HepG2 (cell line): Measurements from ENCODE around the gene ZNF254. TPM values are rescaled to one million over a fixed set of nuclear protein-coding genes. Genes with fewer than 3 reads are reported as not detected.

Experiments
- ARNTL ChIP-seq: sonication (generic); formaldehyde crosslinking; IDR thresholded peaks from 2 replicates; pipeline ENCODE4 v1.4.0; 2020; ENCODE audit warnings: mild to moderate bottlenecking, missing genetic modification reagents
- BHLHE40 ChIP-seq: IDR thresholded peaks from 2 replicates; pipeline ENCODE4 v1.6.1; 2011; ENCODE audit warnings: low read length, improper control_type of control experiment
- CREBL2 ChIP-seq: sonication (generic); formaldehyde crosslinking; IDR thresholded peaks from 2 replicates; pipeline ENCODE4 v1.8.1; 2023; ENCODE audit warnings: missing genetic modification reagents, mild to moderate bottlenecking, borderline replicate concordance
- FOXA3 ChIP-seq: IDR thresholded peaks from 2 replicates; pipeline ENCODE4 v1.6.1; 2016; ENCODE audit warnings: missing genetic modification reagents, missing compliant biosample characterization
- FOXJ3 ChIP-seq: sonication (generic); formaldehyde crosslinking; IDR thresholded peaks from 2 replicates; pipeline ENCODE4 v1.4.0; 2020; ENCODE audit warnings: missing genetic modification reagents, mild to moderate bottlenecking, borderline replicate concordance
- FOXK1 ChIP-seq: sonication (generic); formaldehyde crosslinking; IDR thresholded peaks from 2 replicates; pipeline ENCODE4 v1.4.0; 2020; ENCODE audit warnings: low read depth, missing genetic modification reagents, borderline replicate concordance
- HHEX ChIP-seq: IDR thresholded peaks from 2 replicates; pipeline ENCODE4 v1.6.1; 2016; ENCODE audit warnings: control low read depth
- IKZF4 ChIP-seq: sonication (generic); formaldehyde crosslinking; IDR thresholded peaks from 2 replicates; pipeline ENCODE4 v1.5.1; 2020; ENCODE audit warnings: borderline replicate concordance, mild to moderate bottlenecking, low read depth, missing genetic modification reagents; ENCODE audit errors: not compliant biosample characterization
- MAF1 ChIP-seq: sonication (generic); formaldehyde crosslinking; IDR thresholded peaks from 2 replicates; pipeline ENCODE4 v1.5.0; 2020; ENCODE audit warnings: missing genetic modification reagents, borderline replicate concordance
- RBAK ChIP-seq: sonication (generic); formaldehyde crosslinking; IDR thresholded peaks from 2 replicates; pipeline ENCODE4 v1.5.1; 2020; ENCODE audit warnings: mild to moderate bottlenecking, missing genetic modification reagents
- SKIL ChIP-seq: sonication (generic); formaldehyde crosslinking; IDR thresholded peaks from 2 replicates; pipeline ENCODE4 v1.8.0; 2022; ENCODE audit warnings: missing genetic modification reagents, mild to moderate bottlenecking, moderate library complexity, borderline replicate concordance
- SNAI1 ChIP-seq: sonication (generic); formaldehyde crosslinking; IDR thresholded peaks from 2 replicates; pipeline ENCODE4 v1.5.0; 2020; ENCODE audit warnings: mild to moderate bottlenecking, missing genetic modification reagents, borderline replicate concordance
- TBL1XR1 ChIP-seq: fragments of 150-350 bp; IDR thresholded peaks from 2 replicates; pipeline ENCODE4 v1.6.1; 2014; ENCODE audit warnings: borderline replicate concordance, low read length; ENCODE audit not compliant: partially characterized antibody
- TEAD3 ChIP-seq: optimal IDR thresholded peaks from 2 replicates; pipeline ENCODE3; 2016; ENCODE audit warnings: borderline replicate concordance
- TOPORS ChIP-seq: sonication (generic); formaldehyde crosslinking; IDR thresholded peaks from 2 replicates; pipeline ENCODE4 v1.8.0; 2023; ENCODE audit warnings: mild to moderate bottlenecking, missing genetic modification reagents
- ZBTB49 ChIP-seq: sonication (generic); formaldehyde crosslinking; IDR thresholded peaks from 2 replicates; pipeline ENCODE4 v1.4.0; 2020; ENCODE audit warnings: missing genetic modification reagents, borderline replicate concordance
- ZFAT ChIP-seq: sonication (generic); formaldehyde crosslinking; conservative IDR thresholded peaks from 2 replicates; pipeline ENCODE4 v1.8.1; 2023; ENCODE audit warnings: missing genetic modification reagents, inconsistent platforms
- ZFP82 ChIP-seq: sonication (generic); formaldehyde crosslinking; IDR thresholded peaks from 2 replicates; pipeline ENCODE4 v1.5.1; 2020; ENCODE audit warnings: mild to moderate bottlenecking, missing genetic modification reagents, borderline replicate concordance
- ZNF180 ChIP-seq: sonication (generic); formaldehyde crosslinking; IDR thresholded peaks from 2 replicates; pipeline ENCODE4 v1.4.0; 2020; ENCODE audit warnings: low read depth, missing genetic modification reagents, borderline replicate concordance
- ZNF333 ChIP-seq: sonication (generic); formaldehyde crosslinking; IDR thresholded peaks from 2 replicates; pipeline ENCODE4 v1.4.0; 2020; ENCODE audit warnings: mild to moderate bottlenecking, missing genetic modification reagents, borderline replicate concordance
- ZNF34 ChIP-seq: sonication (generic); formaldehyde crosslinking; IDR thresholded peaks from 2 replicates; pipeline ENCODE4 v1.4.0; 2020; ENCODE audit warnings: mild to moderate bottlenecking, missing genetic modification reagents, borderline replicate concordance
- ZNF629 ChIP-seq: sonication (generic); formaldehyde crosslinking; conservative IDR thresholded peaks from 2 replicates; pipeline ENCODE4 v1.5.0; 2020; ENCODE audit warnings: missing genetic modification reagents
- ZNF747 ChIP-seq: sonication (generic); formaldehyde crosslinking; IDR thresholded peaks from 2 replicates; pipeline ENCODE4 v1.8.1; 2023; ENCODE audit warnings: missing genetic modification reagents, mild to moderate bottlenecking, borderline replicate concordance
- ZNF777 ChIP-seq: sonication (generic); formaldehyde crosslinking; IDR thresholded peaks from 2 replicates; pipeline ENCODE4 v1.4.0; 2020; ENCODE audit warnings: missing genetic modification reagents
- ZNF781 ChIP-seq: sonication (generic); formaldehyde crosslinking; IDR thresholded peaks from 2 replicates; pipeline ENCODE4 v1.5.1; 2020; ENCODE audit warnings: borderline replicate concordance, mild to moderate bottlenecking, missing genetic modification reagents; ENCODE audit errors: not compliant biosample characterization
- ZNF883 ChIP-seq: sonication (generic); formaldehyde crosslinking; IDR thresholded peaks from 2 replicates; pipeline ENCODE4 v1.5.1; 2020; ENCODE audit warnings: mild to moderate bottlenecking, missing genetic modification reagents; ENCODE audit errors: not compliant biosample characterization
- ZSCAN30 ChIP-seq: sonication (generic); formaldehyde crosslinking; IDR thresholded peaks from 2 replicates; pipeline ENCODE4 v1.5.0; 2020; ENCODE audit warnings: mild to moderate bottlenecking, missing genetic modification reagents
- polyA plus RNA-seq, 8 experiments: library from polyadenylated mRNA; depleted of rRNA in 3 of 8; stranded (reverse) in 7 of 8; unstranded in 1 of 8; fragments of >200 nt; fragmentation: Illumina TruSeq in 4 of 8; extraction: Trizol in 4 of 8; gene quantifications; 2 replicates each; pipeline versions ENCODE4 v1.2.1 to v1.2.3, GENCODE V29; 2011 to 2016; ENCODE audit warnings: low read depth in 4 of 8, missing spikeins in 1 of 8, mixed read lengths in 1 of 8; ENCODE audit not compliant: insufficient read depth in 1 of 8
- total RNA-seq, 5 experiments: library from RNA; depleted of rRNA; stranded (reverse); fragments of >200 nt; fragmentation: Illumina TruSeq; extraction: Trizol; gene quantifications; 2 replicates each; pipeline ENCODE4 v1.2.3, GENCODE V29; 2016; ENCODE audit warnings: low read depth in 1 of 5

Gene ZNF254
- total and polyA plus RNA-seq, 2 of the 13 experiments (the other 11 are each of a cell fraction or from before 2014, with no cell fraction given) = 2.6 to 4.6 TPM

- TF ChIP-seq SNAI1 = no peak
- no peak for TF ChIP-seq ZNF629
- TF ChIP-seq TBL1XR1 = peak; percentile 70
- TF ChIP-seq ZNF34 = no peak
- TF ChIP-seq ZNF777 (CRISPR knock-in tag) = no peak
- no peak for TF ChIP-seq ZBTB49 (CRISPR knock-in tag)
- no peak for TF ChIP-seq ZFAT (CRISPR knock-in tag)
- peak; percentile 93; the same call in 1 of the 2 replicates for TF ChIP-seq FOXK1 (CRISPR knock-in tag)
- no peak for TF ChIP-seq MAF1 (CRISPR knock-in tag)
- TF ChIP-seq ZNF747 (CRISPR knock-in tag) = no peak
- no peak for TF ChIP-seq ZSCAN30 (CRISPR knock-in tag)
- no peak for TF ChIP-seq ZNF883 (CRISPR knock-in tag)
- TF ChIP-seq SKIL = peak; percentile 50; the same call in 1 of the 2 replicates
- no peak for TF ChIP-seq ZNF180
- 0 out of 2 replicates have a peak, but pooled peaks have one; percentile 26 for TF ChIP-seq BHLHE40
- peak; percentile 92 for TF ChIP-seq FOXA3 (CRISPR knock-in tag)
- TF ChIP-seq TOPORS (CRISPR knock-in tag) = no peak
- peak; percentile 70 for TF ChIP-seq TEAD3 (CRISPR knock-in tag)
- TF ChIP-seq RBAK = no peak
- TF ChIP-seq IKZF4 = no peak
- TF ChIP-seq FOXJ3 (CRISPR knock-in tag) = peak; percentile 46; the same call in 1 of the 2 replicates
- 0 out of 2 replicates have a peak, but pooled peaks have one; percentile 35 for TF ChIP-seq ARNTL (CRISPR knock-in tag)
- TF ChIP-seq ZFP82 = no peak
- TF ChIP-seq HHEX (CRISPR knock-in tag) = no peak; the same call in 1 of the 2 replicates
- no peak for TF ChIP-seq ZNF781 (CRISPR knock-in tag)
- no peak for TF ChIP-seq CREBL2
- TF ChIP-seq ZNF333 (CRISPR knock-in tag) = no peak
These were observed 53.1 kb downstream of the ZNF254 start (continued) for GRCh38 chr19:24140099-24140498.
